HepG2 (cell line): ENCODE data around the gene SFXN5. TPM values are rescaled to one million over a fixed set of nuclear protein-coding genes. Genes with fewer than 3 reads are reported as not detected.

Experiments
- ARHGAP35 ChIP-seq: sonication (generic); formaldehyde crosslinking; IDR thresholded peaks from 2 replicates; pipeline ENCODE4 v1.9.0; 2022; ENCODE audit warnings: mild to moderate bottlenecking, inconsistent platforms, moderate library complexity, missing genetic modification reagents, borderline replicate concordance
- ATF7-NPFF ChIP-seq: sonication (generic); formaldehyde crosslinking; IDR thresholded peaks from 2 replicates; pipeline ENCODE4 v1.8.1; 2023; ENCODE audit warnings: mild to moderate bottlenecking, low read depth, missing genetic modification reagents, moderate library complexity
- EHMT2 ChIP-seq: fragments of 200-600 bp; sonication (generic); IDR thresholded peaks from 2 replicates; pipeline ENCODE4 v1.7.0; 2017; ENCODE audit warnings: antibody characterized with exemption, low read depth, low read length, borderline replicate concordance
- FOXO1 ChIP-seq: sonication (generic); formaldehyde crosslinking; IDR thresholded peaks from 2 replicates; pipeline ENCODE4 v1.4.0; 2020; ENCODE audit warnings: missing genetic modification reagents
- HDAC2 ChIP-seq: sonication (generic); formaldehyde crosslinking; IDR thresholded peaks from 2 replicates; pipeline ENCODE4 v1.4.0; 2020; ENCODE audit warnings: missing genetic modification reagents
- HNF1A ChIP-seq, 2 experiments: sonication (generic) in 1 of 2; formaldehyde crosslinking in 1 of 2; IDR thresholded peaks; 2 replicates each; pipeline versions ENCODE4 v1.4.0 to v1.6.1; 2016 to 2020; ENCODE audit warnings: borderline replicate concordance in 1 of 2, low read depth in 1 of 2, mild to moderate bottlenecking in 1 of 2, missing genetic modification reagents in 1 of 2
- HOMEZ ChIP-seq: IDR thresholded peaks from 2 replicates; pipeline ENCODE4 v1.6.1; 2016; ENCODE audit warnings: low read depth
- IKZF5 ChIP-seq: IDR thresholded peaks from 2 replicates; pipeline ENCODE4 v1.6.1; 2018; ENCODE audit warnings: missing genetic modification reagents, mild to moderate bottlenecking, missing compliant biosample characterization
- JUN ChIP-seq: sonication (generic); formaldehyde crosslinking; IDR thresholded peaks from 2 replicates; pipeline ENCODE4 v1.4.0; 2020; ENCODE audit warnings: mild to moderate bottlenecking, missing genetic modification reagents
- JUND ChIP-seq: sonication (generic); formaldehyde crosslinking; IDR thresholded peaks from 2 replicates; pipeline ENCODE4 v1.8.0; 2022; ENCODE audit warnings: mild to moderate bottlenecking, missing genetic modification reagents
- KAT8 ChIP-seq: IDR thresholded peaks from 2 replicates; pipeline ENCODE4 v1.6.1; 2016; ENCODE audit warnings: missing genetic modification reagents, missing compliant biosample characterization
- KDM5A ChIP-seq: fragments of 200-600 bp; sonication (generic); IDR thresholded peaks from 2 replicates; pipeline ENCODE4 v1.7.0; 2018; ENCODE audit warnings: antibody characterized with exemption, mild to moderate bottlenecking, low read length, borderline replicate concordance
- KMT2B ChIP-seq: IDR thresholded peaks from 2 replicates; pipeline ENCODE4 v1.6.1; 2016; ENCODE audit warnings: missing genetic modification reagents, missing compliant biosample characterization
- MXD3 ChIP-seq: IDR thresholded peaks from 2 replicates; pipeline ENCODE4 v1.6.1; 2016; ENCODE audit warnings: mild to moderate bottlenecking, missing biosample characterization, missing genetic modification reagents
- NCOR1 ChIP-seq: fragments of 200-600 bp; sonication (generic); IDR thresholded peaks from 2 replicates; pipeline ENCODE4 v1.7.0; 2017; ENCODE audit warnings: antibody characterized with exemption, low read length, borderline replicate concordance
- PTBP1 ChIP-seq: fragments of 200-400 bp; formaldehyde crosslinking; IDR thresholded peaks from 2 replicates; pipeline ENCODE4 v1.6.1; 2018; ENCODE audit warnings: low read length, low read depth; ENCODE audit not compliant: poor library complexity, severe bottlenecking
- RARA ChIP-seq: IDR thresholded peaks from 2 replicates; pipeline ENCODE4 v1.6.1; 2016; ENCODE audit warnings: missing genetic modification reagents, missing compliant biosample characterization
- SKI ChIP-seq: fragments of 450-650 bp; IDR thresholded peaks from one replicate; pipeline ENCODE4 v1.6.1; 2018; ENCODE audit warnings: mild to moderate bottlenecking; ENCODE audit not compliant: partially characterized antibody
- ZBTB20 ChIP-seq: sonication (generic); formaldehyde crosslinking; IDR thresholded peaks from 2 replicates; pipeline ENCODE4 v1.8.1; 2023; ENCODE audit warnings: missing genetic modification reagents, low read depth, mild to moderate bottlenecking, borderline replicate concordance
- ZNF615 ChIP-seq: sonication (generic); formaldehyde crosslinking; IDR thresholded peaks from 2 replicates; pipeline ENCODE4 v1.5.0; 2020; ENCODE audit warnings: mild to moderate bottlenecking, missing genetic modification reagents, borderline replicate concordance
- polyA plus RNA-seq, 8 experiments: library from polyadenylated mRNA; depleted of rRNA in 3 of 8; stranded (reverse) in 7 of 8; unstranded in 1 of 8; fragments of >200 nt; fragmentation: Illumina TruSeq in 4 of 8; extraction: Trizol in 4 of 8; gene quantifications; 2 replicates each; pipeline versions ENCODE4 v1.2.1 to v1.2.3, GENCODE V29; 2011 to 2016; ENCODE audit warnings: low read depth in 4 of 8, missing spikeins in 1 of 8, mixed read lengths in 1 of 8; ENCODE audit not compliant: insufficient read depth in 1 of 8
- total RNA-seq, 5 experiments: library from RNA; depleted of rRNA; stranded (reverse); fragments of >200 nt; fragmentation: Illumina TruSeq; extraction: Trizol; gene quantifications; 2 replicates each; pipeline ENCODE4 v1.2.3, GENCODE V29; 2016; ENCODE audit warnings: low read depth in 1 of 5

Gene SFXN5
- total and polyA plus RNA-seq, 2 of the 13 experiments (the other 11 are each of a cell fraction or from before 2014, with no cell fraction given), result 34.9 to 37.4 TPM

GRCh38 chr2:73031725-73032701, 39.5 kb downstream of the SFXN5 start (continued):
- TF ChIP-seq MXD3 (CRISPR knock-in tag) (0 out of 2 replicates have a peak, but pooled peaks have one; percentile 64), ZNF615 (no peak), JUN (CRISPR knock-in tag) (0 out of 2 replicates have a peak, but pooled peaks have one; percentile 27), IKZF5 (CRISPR knock-in tag) (peak; percentile 45; the same call in 1 of the 2 replicates), KDM5A (no peak), KMT2B (CRISPR knock-in tag) (0 out of 2 replicates have a peak, but pooled peaks have one; percentile 8), SKI (peak; percentile 68), PTBP1 (no peak), EHMT2 (peak; percentile 83; the same call in 1 of the 2 replicates), HOMEZ (CRISPR knock-in tag) (peak; percentile 60), FOXO1 (peak; percentile 95), ARHGAP35 (CRISPR knock-in tag) (no peak), NCOR1 (peak; percentile 93), KAT8 (peak; percentile 63), JUND (CRISPR knock-in tag) (peak; percentile 74; the same call in 1 of the 2 replicates), ZBTB20 (peak; percentile 39; the same call in 1 of the 2 replicates), ATF7-NPFF (CRISPR knock-in tag) (no peak), HDAC2 (CRISPR knock-in tag) (peak; percentile 96), HNF1A (IDR thresholded peaks at IDR 0.05; ENCODE audit: low read depth) (peak; percentile 60; the same call in 1 of the 2 replicates), HNF1A (CRISPR knock-in tag; IDR thresholded peaks at IDR 0.05; ENCODE audit: borderline replicate concordance) (peak; percentile 8; the same call in 1 of the 2 replicates), RARA (CRISPR knock-in tag) (peak; percentile 79; the same call in 1 of the 2 replicates)
